Stimulated activated CD8-positive, alpha-beta memory T cell treated with anti-CD3 and anti-CD28 coated beads, Interleukin-15, amount 100 ng/mL, for 48 hours (primary cell): ENCODE data around the gene OVCH2.
"Not testable (repeated sequence)": the region's sequence is repeated elsewhere in the genome, so short reads cannot be mapped to it uniquely, and the experiment has no call there.

Experiments
- DNase-seq, 2 donors: peaks; one replicate each; pipeline ENCODE4 v3.0.0-alpha.2; 2020; ENCODE audit warnings: low read depth in 2 of 2

OVCH2 gene

GRCh38 chr11:7671347-7672215, 34.7 kb downstream of the OVCH2 start:
- peak in 1 of 2 donors; percentile 28 for DNase-seq

GRCh38 chr11:7670641-7671040, 35.6 kb downstream of the OVCH2 start:
- no peak for DNase-seq

GRCh38 chr11:7668911-7669310, 37.4 kb downstream of the OVCH2 start:
- no peak for DNase-seq

- DNase-seq: no peak
Measured at GRCh38 chr11:7668464-7668863, 37.8 kb downstream of the OVCH2 start.

GRCh38 chr11:7667460-7667859, 38.8 kb downstream of the OVCH2 start:
- no peak for DNase-seq

GRCh38 chr11:7666292-7666866, 39.9 kb downstream of the OVCH2 start:
- DNase-seq: no peak

GRCh38 chr11:7665473-7666291, 40.6 kb downstream of the OVCH2 start:
- peak; percentile 42 to 61 for DNase-seq

GRCh38 chr11:7664867-7665266, 41.4 kb downstream of the OVCH2 start:
- DNase-seq: no peak

- not testable (repeated sequence) for DNase-seq
Measured at GRCh38 chr11:7663531-7663930, 42.7 kb downstream of the OVCH2 start.

- DNase-seq: no peak
Measured at GRCh38 chr11:7657306-7658025, 48.8 kb downstream of the OVCH2 start.

- DNase-seq: no peak
Measured at GRCh38 chr11:7656704-7657103, 49.6 kb downstream of the OVCH2 start.

GRCh38 chr11:7655253-7656217, 50.7 kb downstream of the OVCH2 start:
- no peak for DNase-seq

GRCh38 chr11:7654195-7654705, 52.0 kb downstream of the OVCH2 start:
- DNase-seq: no peak

- no peak for DNase-seq
Measured at GRCh38 chr11:7651700-7652099, 54.6 kb downstream of the OVCH2 start.

- no peak for DNase-seq
Measured at GRCh38 chr11:7651140-7651551, 55.1 kb downstream of the OVCH2 start.

GRCh38 chr11:7648264-7648663, 58.0 kb downstream of the OVCH2 start:
- DNase-seq: no peak

- DNase-seq: no peak
Measured at GRCh38 chr11:7646866-7647265, 59.4 kb downstream of the OVCH2 start.

GRCh38 chr11:7645206-7645605, 61.1 kb downstream of the OVCH2 start:
- DNase-seq: no peak

GRCh38 chr11:7643314-7643713, 63.0 kb downstream of the OVCH2 start:
- no peak for DNase-seq

- DNase-seq: no peak
Measured at GRCh38 chr11:7642747-7643146, 63.5 kb downstream of the OVCH2 start.
